ENCODE results near the gene PACSIN1.

- TF ChIP-seq, protein P1, sequence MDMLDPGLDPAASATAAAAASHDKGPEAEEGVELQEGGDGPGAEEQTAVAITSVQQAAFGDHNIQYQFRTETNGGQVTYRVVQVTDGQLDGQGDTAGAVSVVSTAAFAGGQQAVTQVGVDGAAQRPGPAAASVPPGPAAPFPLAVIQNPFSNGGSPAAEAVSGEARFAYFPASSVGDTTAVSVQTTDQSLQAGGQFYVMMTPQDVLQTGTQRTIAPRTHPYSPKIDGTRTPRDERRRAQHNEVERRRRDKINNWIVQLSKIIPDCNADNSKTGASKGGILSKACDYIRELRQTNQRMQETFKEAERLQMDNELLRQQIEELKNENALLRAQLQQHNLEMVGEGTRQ (IDR thresholded peaks at IDR 0.05; ENCODE audit: low read depth, low read length): no peak
- TF ChIP-seq CEBPB (IDR thresholded peaks at IDR 0.05; ENCODE audit: low read depth, low read length) (no peak), CTCF (conservative IDR thresholded peaks at IDR 0.05; ENCODE audit: low read depth, low read length) (no peak), FOS (IDR thresholded peaks at IDR 0.05; ENCODE audit: low read depth, low read length) (no peak), RAD21 (IDR thresholded peaks at IDR 0.05; ENCODE audit: low read length) (no peak)
These were observed 91.4 kb downstream of the PACSIN1 start for GRCh38 chr6:34557228-34557627.
